ENCODE measurements around the gene SOCS6. TPM values are rescaled to one million over a fixed set of nuclear protein-coding genes. Genes with fewer than 3 reads are reported as not detected.
"Not testable (repeated sequence)": the region's sequence is repeated elsewhere in the genome, so short reads cannot be mapped to it uniquely, and the experiment has no call there.

Gene SOCS6, protein sequence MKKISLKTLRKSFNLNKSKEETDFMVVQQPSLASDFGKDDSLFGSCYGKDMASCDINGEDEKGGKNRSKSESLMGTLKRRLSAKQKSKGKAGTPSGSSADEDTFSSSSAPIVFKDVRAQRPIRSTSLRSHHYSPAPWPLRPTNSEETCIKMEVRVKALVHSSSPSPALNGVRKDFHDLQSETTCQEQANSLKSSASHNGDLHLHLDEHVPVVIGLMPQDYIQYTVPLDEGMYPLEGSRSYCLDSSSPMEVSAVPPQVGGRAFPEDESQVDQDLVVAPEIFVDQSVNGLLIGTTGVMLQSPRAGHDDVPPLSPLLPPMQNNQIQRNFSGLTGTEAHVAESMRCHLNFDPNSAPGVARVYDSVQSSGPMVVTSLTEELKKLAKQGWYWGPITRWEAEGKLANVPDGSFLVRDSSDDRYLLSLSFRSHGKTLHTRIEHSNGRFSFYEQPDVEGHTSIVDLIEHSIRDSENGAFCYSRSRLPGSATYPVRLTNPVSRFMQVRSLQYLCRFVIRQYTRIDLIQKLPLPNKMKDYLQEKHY
- total RNA-seq (1 to 10 TPM; 2.0 to 2.9 TPM), polyA plus RNA-seq (under 1 TPM in 2 of 3 donors, not detected in 1; 0.28 to 0.43 TPM), total RNA-seq (0 to 3.5 (median 2.5) reads per million in 6 experiments)

DNA sequence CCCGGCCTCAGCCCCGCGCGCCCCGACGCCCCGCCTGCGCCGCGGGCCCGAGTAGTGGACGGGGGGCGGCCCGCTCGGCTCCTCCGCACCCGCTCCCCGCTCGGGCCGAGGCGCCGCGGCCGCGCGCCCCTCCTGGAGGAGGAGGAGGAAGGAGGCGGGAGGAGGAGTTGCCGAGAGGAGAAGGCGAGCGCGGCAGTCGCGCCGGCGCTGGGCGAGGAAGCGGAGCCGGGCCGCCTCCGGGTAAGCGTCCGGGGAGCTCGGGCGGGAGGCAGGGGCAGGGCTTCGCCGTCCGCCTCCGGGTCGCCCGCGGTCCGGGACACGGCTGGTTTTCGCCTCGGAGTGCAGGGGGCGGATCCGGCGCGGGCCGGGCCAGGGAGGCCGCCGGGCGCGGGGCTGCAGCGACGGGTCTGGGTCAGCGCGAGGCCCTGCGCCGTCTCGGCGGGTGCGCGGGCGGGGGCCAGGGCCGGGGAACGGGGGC, at the start of gene SOCS6:
Gene SOCS6, plus strand, starts transcription at position 195 of the 478 bp plus-strand sequence. CDS start 35,624 bp downstream, outside the sequence.
- H3K9me3 Mint-ChIP-seq, result peaks cover 0 to 2% (median 0%) of the 10 kb centered on the region in 9 donors
- H3K4me1 Mint-ChIP-seq, result peaks cover 6 to 25% (median 15%) of the 10 kb centered on the region in 4 donors
- peak; percentile 67 to 77 for ATAC-seq
- peak within 1 kb of the TSS; percentile 71 to 92 (median 86) for H3K4me3 Mint-ChIP-seq
- peak within 1 kb of the TSS in 4 of 10 donors; percentile 44 to 78 (median 57) for H3K27ac Mint-ChIP-seq
- POLR2A ChIA-PET, result no interaction called here
- DNase-seq, result peak in 7 of 10 donors; percentile 7 to 63 (median 19)
- H3K36me3 Mint-ChIP-seq, result no peaks in the 10 kb centered on the region
- peaks cover 7 to 48% (median 33%) of the 10 kb centered on the region in 5 donors for H3K27me3 Mint-ChIP-seq

GRCh38 chr18:70243131-70243929, 45.5 kb upstream of the SOCS6 start:
- peaks cover 0 to 27% (median 8%) of the 10 kb centered on the region in 5 donors for H3K27me3 Mint-ChIP-seq
- peaks cover 0 to 3% (median 0%) of the 10 kb centered on the region in 9 donors for H3K9me3 Mint-ChIP-seq
- DNase-seq (no peak), ATAC-seq (no peak)
- no peaks in the 10 kb centered on the region for H3K4me1 Mint-ChIP-seq
- no peak overlapping the region for H3K27ac Mint-ChIP-seq
- no peaks in the 10 kb centered on the region for H3K36me3 Mint-ChIP-seq
- H3K4me3 Mint-ChIP-seq, result no peak overlapping the region
- POLR2A ChIA-PET, result no interaction called here

DNA sequence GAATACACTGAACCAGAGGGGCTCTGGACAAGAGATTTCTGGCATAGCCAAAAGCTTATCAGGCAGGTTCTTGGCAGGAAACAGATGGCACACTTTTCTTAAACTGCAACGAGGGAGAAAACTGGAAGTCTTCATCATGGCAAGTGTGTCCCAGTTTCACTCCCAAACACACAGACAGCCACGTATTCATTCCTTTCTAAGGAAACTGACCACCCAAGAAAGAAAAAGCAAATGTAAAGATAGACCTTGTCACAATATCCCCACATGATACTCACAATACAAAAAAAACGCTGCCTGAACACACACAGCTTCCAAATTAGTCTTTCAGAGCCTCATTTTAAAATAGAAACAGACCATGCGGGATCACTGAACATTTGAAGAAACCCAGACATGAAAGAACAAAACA, 42.8 kb upstream of the SOCS6 start:
- ATAC-seq (no peak), DNase-seq (no peak)
- Mint-ChIP-seq H3K9me3 (peaks cover 0 to 3% (median 0%) of the 10 kb centered on the region in 9 donors), H3K27ac (no peak overlapping the region), H3K4me1 (no peaks in the 10 kb centered on the region), H3K36me3 (no peaks in the 10 kb centered on the region), H3K4me3 (no peak overlapping the region), H3K27me3 (peaks cover 0 to 6% (median 0%) of the 10 kb centered on the region in 5 donors)
- POLR2A ChIA-PET, result no interaction called here

GRCh38 chr18:70249118-70249517, 39.7 kb upstream of the SOCS6 start:
- POLR2A ChIA-PET, result no interaction called here
- ATAC-seq (no peak), DNase-seq (no peak)
- H3K36me3 Mint-ChIP-seq, result no peaks in the 10 kb centered on the region
- H3K27me3 Mint-ChIP-seq, result peaks cover 0 to 4% (median 0%) of the 10 kb centered on the region in 5 donors
- H3K9me3 Mint-ChIP-seq, result no peaks in the 10 kb centered on the region
- H3K4me3 Mint-ChIP-seq, result no peak overlapping the region
- no peak overlapping the region for H3K27ac Mint-ChIP-seq
- no peaks in the 10 kb centered on the region for H3K4me1 Mint-ChIP-seq

DNA sequence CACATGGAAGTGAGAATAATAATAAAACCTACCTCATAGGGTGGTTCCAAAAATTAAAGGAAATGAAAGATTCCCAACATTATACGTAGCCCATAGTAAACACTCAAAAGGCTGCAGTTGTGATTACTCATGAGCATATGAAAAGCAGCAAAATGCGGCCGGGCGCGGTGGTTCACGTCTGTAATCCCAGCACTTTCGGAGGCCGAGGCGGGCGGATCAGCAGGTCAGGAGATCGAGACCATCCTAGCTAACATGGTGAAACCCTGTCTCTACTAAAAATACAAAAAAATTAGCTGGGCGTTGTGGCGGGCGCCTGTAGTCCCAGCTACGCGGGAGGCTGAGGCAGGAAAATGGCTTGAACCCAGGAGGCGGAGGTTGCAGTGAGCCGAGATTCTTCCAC, 39.0 kb upstream of the SOCS6 start:
- H3K4me3 Mint-ChIP-seq, H3K4me1 Mint-ChIP-seq, H3K27ac Mint-ChIP-seq, H3K27me3 Mint-ChIP-seq, H3K36me3 Mint-ChIP-seq, DNase-seq, ATAC-seq, POLR2A ChIA-PET, H3K9me3 Mint-ChIP-seq: not testable (repeated sequence)

GRCh38 chr18:70250781-70251180, 38.1 kb upstream of the SOCS6 start:
- POLR2A ChIA-PET, result no interaction called here
- no peaks in the 10 kb centered on the region for H3K4me1 Mint-ChIP-seq
- DNase-seq (no peak), ATAC-seq (no peak)
- H3K4me3 Mint-ChIP-seq, result no peak overlapping the region
- H3K27me3 Mint-ChIP-seq, result peaks cover 0 to 4% (median 0%) of the 10 kb centered on the region in 5 donors
- H3K27ac Mint-ChIP-seq, result no peak overlapping the region
- H3K36me3 Mint-ChIP-seq, result no peaks in the 10 kb centered on the region
- no peaks in the 10 kb centered on the region for H3K9me3 Mint-ChIP-seq

GRCh38 chr18:70256184-70256583, 32.7 kb upstream of the SOCS6 start:
- no peaks in the 10 kb centered on the region for H3K9me3 Mint-ChIP-seq
- H3K4me3 Mint-ChIP-seq, result no peak overlapping the region
- POLR2A ChIA-PET, result no interaction called here
- ATAC-seq (no peak), DNase-seq (no peak)
- peaks cover 3 to 26% (median 10%) of the 10 kb centered on the region in 5 donors for H3K27me3 Mint-ChIP-seq
- no peaks in the 10 kb centered on the region for H3K36me3 Mint-ChIP-seq
- H3K27ac Mint-ChIP-seq, result no peak overlapping the region
- no peaks in the 10 kb centered on the region for H3K4me1 Mint-ChIP-seq

DNA sequence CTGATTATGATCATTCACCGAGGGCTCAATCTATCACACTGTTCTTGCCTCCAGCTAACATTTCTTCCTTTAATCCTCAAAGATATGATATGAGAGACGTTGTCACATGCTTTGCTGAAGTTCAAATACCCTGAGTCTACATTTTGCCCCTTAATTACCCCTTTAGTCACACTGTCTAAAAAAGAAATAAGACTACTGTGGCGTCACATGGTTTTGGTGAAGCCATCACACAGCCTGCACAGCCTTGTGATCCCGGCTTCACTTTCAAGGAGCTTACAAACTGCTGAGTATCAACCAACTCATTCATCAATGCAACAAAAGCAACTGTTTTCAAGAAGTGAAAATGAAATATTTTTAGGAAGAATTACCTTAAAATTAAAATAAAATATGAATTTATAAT, 31.9 kb upstream of the SOCS6 start:
- peaks cover 5 to 31% (median 10%) of the 10 kb centered on the region in 5 donors for H3K27me3 Mint-ChIP-seq
- no peak overlapping the region for H3K27ac Mint-ChIP-seq
- POLR2A ChIA-PET, result no interaction called here
- no peaks in the 10 kb centered on the region for H3K36me3 Mint-ChIP-seq
- no peaks in the 10 kb centered on the region for H3K4me1 Mint-ChIP-seq
- H3K9me3 Mint-ChIP-seq, result no peaks in the 10 kb centered on the region
- DNase-seq (no peak), ATAC-seq (no peak)
- H3K4me3 Mint-ChIP-seq, result no peak overlapping the region

- Mint-ChIP-seq H3K27me3 (peaks cover 5 to 31% (median 14%) of the 10 kb centered on the region in 5 donors), H3K36me3 (no peaks in the 10 kb centered on the region), H3K9me3 (no peaks in the 10 kb centered on the region), H3K4me3 (no peak overlapping the region), H3K27ac (no peak overlapping the region), H3K4me1 (no peaks in the 10 kb centered on the region)
- POLR2A ChIA-PET, result no interaction called here
- ATAC-seq (no peak), DNase-seq (no peak)
Measured at GRCh38 chr18:70258243-70258642, 30.6 kb upstream of the SOCS6 start.

- POLR2A ChIA-PET, result interaction anchor here (0.6 kb wide), 1 partner anchor 197 kb away, joined by 4 read pairs; no protein-coding TSS in a partner anchor
- no peak for ATAC-seq
- Mint-ChIP-seq H3K27ac (no peak overlapping the region), H3K4me3 (no peak overlapping the region), H3K27me3 (peaks cover 5 to 31% (median 12%) of the 10 kb centered on the region in 5 donors), H3K36me3 (no peaks in the 10 kb centered on the region), H3K4me1 (no peaks in the 10 kb centered on the region), H3K9me3 (peaks cover 0 to 4% (median 0%) of the 10 kb centered on the region in 9 donors)
- no peak for DNase-seq
Measured at GRCh38 chr18:70260683-70261082, 28.2 kb upstream of the SOCS6 start.

DNA sequence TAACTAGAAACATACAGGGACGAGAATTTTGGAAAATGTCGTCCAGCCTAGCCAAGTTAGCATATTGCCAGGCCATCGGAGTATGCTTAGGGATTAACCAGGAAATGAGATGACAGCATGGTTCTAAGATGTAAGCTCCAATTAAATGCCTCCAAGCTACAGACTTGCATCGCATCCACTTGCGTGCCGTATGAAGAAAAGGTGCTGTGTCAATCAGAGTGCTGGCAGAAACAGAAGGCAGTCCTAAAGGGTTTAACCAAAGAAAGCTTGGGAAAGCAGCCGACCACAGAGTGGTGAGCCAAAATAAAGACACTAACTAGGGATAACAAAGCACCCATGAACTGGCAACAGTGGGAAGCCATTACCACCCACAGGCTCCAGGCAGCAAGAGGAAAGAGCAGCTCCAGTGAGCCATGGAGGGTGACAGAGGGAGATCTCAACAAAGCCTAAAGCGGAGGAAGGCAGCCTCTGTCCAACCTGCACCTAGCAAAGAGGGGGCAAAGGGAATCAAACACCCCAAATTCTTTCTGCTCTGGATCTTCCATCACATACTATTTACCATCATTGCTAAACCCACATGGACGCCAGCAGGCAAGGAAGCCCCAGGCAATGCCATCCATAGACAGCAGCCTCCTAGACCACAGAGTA, 27.6 kb upstream of the SOCS6 start:
- Mint-ChIP-seq H3K9me3 (peaks cover 0 to 4% (median 0%) of the 10 kb centered on the region in 9 donors), H3K36me3 (no peaks in the 10 kb centered on the region)
- POLR2A ChIA-PET, result interaction anchor here (0.6 kb wide), 1 partner anchor 197 kb away, joined by 4 read pairs; no protein-coding TSS in a partner anchor

GRCh38 chr18:70263336-70263735, 25.5 kb upstream of the SOCS6 start:
- H3K4me3 Mint-ChIP-seq, result no peak overlapping the region
- H3K36me3 Mint-ChIP-seq, result peaks cover 0 to 4% (median 0%) of the 10 kb centered on the region in 3 donors
- POLR2A ChIA-PET, result no interaction called here
- no peak overlapping the region for H3K27ac Mint-ChIP-seq
- H3K4me1 Mint-ChIP-seq, result no peaks in the 10 kb centered on the region
- H3K9me3 Mint-ChIP-seq, result peaks cover 0 to 9% (median 0%) of the 10 kb centered on the region in 9 donors
- ATAC-seq, result no peak
- DNase-seq, result no peak
- peaks cover 3 to 22% (median 9%) of the 10 kb centered on the region in 5 donors for H3K27me3 Mint-ChIP-seq

More for the DNA sequence above, 27.6 kb upstream of the SOCS6 start:
- DNase-seq, result no peak
- peaks cover 5 to 31% (median 12%) of the 10 kb centered on the region in 5 donors for H3K27me3 Mint-ChIP-seq
- no peak for ATAC-seq
- no peak overlapping the region for H3K4me3 Mint-ChIP-seq
- no peak overlapping the region for H3K27ac Mint-ChIP-seq
- H3K4me1 Mint-ChIP-seq, result no peaks in the 10 kb centered on the region
